ENCODE measurements around the gene AQP1.

- TF ChIP-seq CTCF (conservative IDR thresholded peaks at IDR 0.05; ENCODE audit: low read length) (no peak), EZH2phosphoT487 (IDR thresholded peaks at IDR 0.05; ENCODE audit: borderline replicate concordance, low read depth, low read length) (no peak)
Measured at GRCh38 chr7:30893357-30893756, 18.3 kb upstream of the AQP1 start.

All from OCI-LY7 (cell line).